Measurements from ENCODE around the gene MYO1G. TPM values are rescaled to one million over a fixed set of nuclear protein-coding genes. Genes with fewer than 3 reads are reported as not detected.
A peak's percentile ranks its signal among the peaks of the same experiment; 100 is the strongest.

MYO1G gene
- total and polyA plus RNA-seq, 9 of the 15 experiments (the other 6 are each of a cell fraction or from before 2014, with no cell fraction given), result 0.03 to 0.62 (median 0.13) TPM; not detected in 1

DNA sequence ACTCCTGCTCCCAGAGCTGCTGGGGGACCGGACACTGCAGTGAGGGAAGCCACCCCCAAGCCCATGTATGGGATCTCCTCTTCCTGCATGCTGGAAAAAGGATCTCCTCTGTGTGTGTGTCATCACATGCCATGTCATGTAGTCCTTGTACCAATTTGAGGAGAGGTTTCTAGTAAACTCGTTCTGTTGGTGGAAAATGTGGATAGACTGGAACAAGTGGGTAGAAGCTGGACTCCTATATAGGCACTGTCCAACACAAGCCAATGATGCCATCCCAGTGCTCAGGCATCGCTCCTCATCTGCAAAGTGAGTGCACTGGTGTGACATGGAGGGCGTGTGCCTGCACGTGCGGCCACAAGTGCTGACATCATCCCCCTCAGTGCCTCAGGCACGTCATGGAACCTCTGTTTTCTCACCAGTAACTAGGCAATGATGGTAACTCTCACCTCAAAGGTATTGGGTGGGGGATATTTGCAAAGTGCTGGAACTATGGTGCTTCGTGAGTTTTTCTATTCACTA, 19.3 kb downstream of the MYO1G start:
- H2AFZ ChIP-seq (ENCODE audit: low read depth, low read length), result peak overlapping the region; percentile 80
- H3K9ac ChIP-seq (ENCODE audit: insufficient read depth in 1 of 2, low read depth in 2 of 2, low read length in 2 of 2), result peak overlapping the region in 1 of 2 experiments; percentile 19; a peak in 1 of 4 replicates
- peak overlapping the region; percentile 3; the same call in 1 of the 3 replicates for H3K27ac ChIP-seq (ENCODE audit: extremely low read depth, low read depth, low read length)
- no peaks in the 10 kb centered on the region for H4K20me1 ChIP-seq (replicated peaks; ENCODE audit: control insufficient read depth, insufficient read depth, low read length)
- no peaks in the 10 kb centered on the region for H3K9me3 ChIP-seq (replicated peaks; ENCODE audit: control insufficient read depth, insufficient read depth, low read depth, low read length)
- H3K4me2 ChIP-seq (ENCODE audit: insufficient read depth, low read length), result peak overlapping the region; percentile 54; the same call in 1 of the 2 replicates
- H3K36me3 ChIP-seq (ENCODE audit: control insufficient read depth, insufficient read depth, low read length), result no peaks in the 10 kb centered on the region
- peaks cover 32 to 39% of the 10 kb centered on the region in 2 experiments for H3K4me1 ChIP-seq (replicated peaks in 1 of 2; ENCODE audit: control insufficient read depth in 2 of 2, insufficient read depth in 2 of 2, low read length in 2 of 2)
- H3K79me2 ChIP-seq (ENCODE audit: control insufficient read depth, insufficient read depth, low read length), result no peaks in the 10 kb centered on the region
- WGBS (ENCODE audit: insufficient coverage, low coverage, missing lambda C conversion rate), result 14% methylated on average over 8 of the region's 8 CpGs
- no TSS peak for BruUV-seq (replicated peaks)
- ChIA-PET POLR2A (interaction anchor here (0.5 to 0.6 kb wide), 2 partner anchors 27 to 145 kb away, joined by 3 to 4 read pairs; no protein-coding TSS in a partner anchor), CTCF (ENCODE audit: low intra/inter-chr PET ratio) (no interaction called here)
- H3K27me3 ChIP-seq (ENCODE audit: control insufficient read depth in 2 of 2, insufficient read depth in 2 of 2, low read length in 2 of 2), result no peaks in the 10 kb centered on the region
- FAIRE-seq (peak; percentile 85), DNase-seq (ENCODE audit: extremely low read depth in 1 of 4, low spot score in 3 of 4) (peak; percentile 56 to 66 (median 60)), ATAC-seq (peak; percentile 52)
- in situ Hi-C loops (cut with MboI), result no loop called here
- intact Hi-C loops (cut with micrococcal nuclease), result no loop called here
- no peak overlapping the region for H3K4me3 ChIP-seq
- H3K9me1 ChIP-seq (ENCODE audit: control insufficient read depth, insufficient read depth, low read length), result peaks cover 3% of the 10 kb centered on the region
- TF ChIP-seq WHSC1 (IDR thresholded peaks at IDR 0.05; ENCODE audit: low read length) (no peak), ZNF77 (CRISPR knock-in tag; IDR thresholded peaks at IDR 0.05) (no peak), BDP1 (IDR thresholded peaks at IDR 0.05; ENCODE audit: insufficient read depth, insufficient read length) (no peak), JUND (IDR thresholded peaks at IDR 0.05; ENCODE audit: borderline replicate concordance, low read depth, low read length) (peak; percentile 76), JUND (tag; IDR thresholded peaks at IDR 0.05; ENCODE audit: borderline replicate concordance, low read depth, low read length) (peak; percentile 94; the same call in 2 of the 3 replicates), IRF1 (CRISPR knock-in tag; IDR thresholded peaks at IDR 0.05; ENCODE audit: borderline replicate concordance) (no peak), HDAC1 (IDR thresholded peaks at IDR 0.05) (peak in 1 of 2 experiments; percentile 41; a peak in 2 of 4 replicates), ZNF407 (IDR thresholded peaks at IDR 0.05; ENCODE audit: low read depth) (no peak), SOX6 (IDR thresholded peaks at IDR 0.05) (0 out of 2 replicates have a peak, but pooled peaks have one; percentile 30), ZNF717 (CRISPR knock-in tag; IDR thresholded peaks at IDR 0.05) (no peak), ZC3H4 (CRISPR knock-in tag; IDR thresholded peaks at IDR 0.05; ENCODE audit: borderline replicate concordance) (no peak), NFYB (IDR thresholded peaks at IDR 0.05; ENCODE audit: extremely low read depth, insufficient read length) (no peak)
